ENCODE results near the gene PM20D1. TPM values are rescaled to one million over a fixed set of nuclear protein-coding genes. Genes with fewer than 3 reads are reported as not detected.

Gene PM20D1
- polyA plus RNA-seq, 1 of the 3 experiments (the other 2 are of a cell fraction): not detected

DNA sequence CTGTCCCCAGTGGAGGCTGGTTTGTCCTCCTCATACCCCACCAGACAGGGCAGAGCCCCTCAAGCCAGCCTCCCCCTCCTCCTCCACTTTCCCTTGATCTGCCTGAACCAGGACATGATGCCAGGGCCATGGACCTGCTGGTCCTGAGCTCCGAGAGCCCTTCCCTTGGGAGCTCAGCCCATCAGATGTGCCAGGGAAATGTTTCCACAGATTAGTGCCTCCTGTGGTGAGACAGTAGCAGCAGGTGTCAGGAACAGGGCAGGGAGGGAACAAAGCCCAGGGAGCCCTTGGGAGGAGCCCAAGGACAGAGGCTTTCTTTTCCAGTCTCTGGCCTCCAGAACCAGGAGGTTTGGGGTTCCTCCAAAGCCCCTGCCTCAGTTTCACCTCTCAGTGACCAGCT lies 22.3 kb downstream of the PM20D1 start:
- Histone ChIP-seq H4K20me1 (ENCODE audit: insufficient read depth) (no peaks in the 10 kb centered on the region), H3K4me1 (ENCODE audit: control insufficient read depth in 1 of 2, insufficient read depth in 2 of 2, low read depth in 1 of 2, low read length in 1 of 2) (peaks cover 0 to 4% of the 10 kb centered on the region in 2 experiments; a peak in 1 of 4 replicates), H2AFZ (ENCODE audit: low read depth) (no peak overlapping the region), H3K27me3 (ENCODE audit: insufficient read depth) (no peaks in the 10 kb centered on the region), H3K9me2 (no peaks in the 10 kb centered on the region), H3K27ac (ENCODE audit: low read depth in 2 of 2, low read length in 1 of 2) (no peak overlapping the region), H3K9me3 (no peaks in the 10 kb centered on the region), H3K79me2 (ENCODE audit: insufficient read depth) (no peaks in the 10 kb centered on the region), H3F3A (replicated peaks; ENCODE audit: insufficient read depth) (no peaks in the 10 kb centered on the region), H3K9ac (no peak overlapping the region), H3K4me2 (no peak overlapping the region), H3K4me3 (ENCODE audit: low read depth in 2 of 2, low read length in 1 of 2) (no peak overlapping the region), H3K36me3 (replicated peaks in 1 of 2; ENCODE audit: control insufficient read depth in 1 of 2, insufficient read depth in 2 of 2, low read length in 1 of 2) (no peaks in the 10 kb centered on the region)
- TF ChIP-seq TCF12 (IDR thresholded peaks at IDR 0.05) (no peak), RAD21 (IDR thresholded peaks at IDR 0.05; ENCODE audit: low read length) (no peak), YY1 (IDR thresholded peaks at IDR 0.05; ENCODE audit: low read depth) (no peak), RXRA (IDR thresholded peaks at IDR 0.05; ENCODE audit: borderline replicate concordance, low read depth) (no peak), ELF1 (IDR thresholded peaks at IDR 0.05) (no peak), MXI1 (IDR thresholded peaks at IDR 0.05; ENCODE audit: low read depth, low read length) (no peak)
- TF ChIP-seq, protein P1, sequence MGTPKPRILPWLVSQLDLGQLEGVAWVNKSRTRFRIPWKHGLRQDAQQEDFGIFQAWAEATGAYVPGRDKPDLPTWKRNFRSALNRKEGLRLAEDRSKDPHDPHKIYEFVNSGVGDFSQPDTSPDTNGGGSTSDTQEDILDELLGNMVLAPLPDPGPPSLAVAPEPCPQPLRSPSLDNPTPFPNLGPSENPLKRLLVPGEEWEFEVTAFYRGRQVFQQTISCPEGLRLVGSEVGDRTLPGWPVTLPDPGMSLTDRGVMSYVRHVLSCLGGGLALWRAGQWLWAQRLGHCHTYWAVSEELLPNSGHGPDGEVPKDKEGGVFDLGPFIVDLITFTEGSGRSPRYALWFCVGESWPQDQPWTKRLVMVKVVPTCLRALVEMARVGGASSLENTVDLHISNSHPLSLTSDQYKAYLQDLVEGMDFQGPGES (IDR thresholded peaks at IDR 0.05; ENCODE audit: low read depth, low read length): no peak
- TF ChIP-seq, protein P2, sequence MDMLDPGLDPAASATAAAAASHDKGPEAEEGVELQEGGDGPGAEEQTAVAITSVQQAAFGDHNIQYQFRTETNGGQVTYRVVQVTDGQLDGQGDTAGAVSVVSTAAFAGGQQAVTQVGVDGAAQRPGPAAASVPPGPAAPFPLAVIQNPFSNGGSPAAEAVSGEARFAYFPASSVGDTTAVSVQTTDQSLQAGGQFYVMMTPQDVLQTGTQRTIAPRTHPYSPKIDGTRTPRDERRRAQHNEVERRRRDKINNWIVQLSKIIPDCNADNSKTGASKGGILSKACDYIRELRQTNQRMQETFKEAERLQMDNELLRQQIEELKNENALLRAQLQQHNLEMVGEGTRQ (IDR thresholded peaks at IDR 0.05; ENCODE audit: borderline replicate concordance, low read depth, low read length): no peak
- TF ChIP-seq, protein P3, sequence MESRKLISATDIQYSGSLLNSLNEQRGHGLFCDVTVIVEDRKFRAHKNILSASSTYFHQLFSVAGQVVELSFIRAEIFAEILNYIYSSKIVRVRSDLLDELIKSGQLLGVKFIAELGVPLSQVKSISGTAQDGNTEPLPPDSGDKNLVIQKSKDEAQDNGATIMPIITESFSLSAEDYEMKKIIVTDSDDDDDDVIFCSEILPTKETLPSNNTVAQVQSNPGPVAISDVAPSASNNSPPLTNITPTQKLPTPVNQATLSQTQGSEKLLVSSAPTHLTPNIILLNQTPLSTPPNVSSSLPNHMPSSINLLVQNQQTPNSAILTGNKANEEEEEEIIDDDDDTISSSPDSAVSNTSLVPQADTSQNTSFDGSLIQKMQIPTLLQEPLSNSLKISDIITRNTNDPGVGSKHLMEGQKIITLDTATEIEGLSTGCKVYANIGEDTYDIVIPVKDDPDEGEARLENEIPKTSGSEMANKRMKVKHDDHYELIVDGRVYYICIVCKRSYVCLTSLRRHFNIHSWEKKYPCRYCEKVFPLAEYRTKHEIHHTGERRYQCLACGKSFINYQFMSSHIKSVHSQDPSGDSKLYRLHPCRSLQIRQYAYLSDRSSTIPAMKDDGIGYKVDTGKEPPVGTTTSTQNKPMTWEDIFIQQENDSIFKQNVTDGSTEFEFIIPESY (IDR thresholded peaks at IDR 0.05; ENCODE audit: borderline replicate concordance, low read depth): no peak
- ChIA-PET POLR2A (no interaction called here), CTCF (no interaction called here)
- no peak for DNase-seq
- WGBS (ENCODE audit: low lambda C conversion rate): 33% methylated on average over 1 of the region's 1 CpG

DNA sequence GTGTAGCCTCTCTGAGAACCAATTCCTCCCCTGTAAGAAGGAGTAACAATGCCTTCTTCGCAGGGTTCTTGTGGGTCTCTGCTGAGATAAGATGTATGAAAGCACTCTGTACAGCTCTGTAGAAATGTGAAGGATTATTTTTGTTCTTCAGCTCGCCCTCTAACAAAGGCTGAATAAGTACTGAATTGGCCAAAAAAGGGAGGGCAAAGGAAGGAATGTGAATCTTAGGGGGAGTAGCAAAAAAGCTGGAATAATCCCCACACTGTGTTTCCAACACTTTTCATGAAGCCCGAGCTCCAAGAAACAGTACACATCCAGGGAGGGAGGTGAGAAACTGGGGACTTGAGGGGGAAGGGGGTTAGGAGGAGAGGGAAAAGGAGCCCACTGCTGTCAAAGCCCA lies 22.9 kb downstream of the PM20D1 start:
- DNase-seq: no peak
- Histone ChIP-seq H3K9me3 (no peaks in the 10 kb centered on the region), H3K27me3 (ENCODE audit: insufficient read depth) (no peaks in the 10 kb centered on the region), H3K4me2 (no peak overlapping the region), H2AFZ (ENCODE audit: low read depth) (no peak overlapping the region), H3K9me2 (no peaks in the 10 kb centered on the region), H3K4me3 (ENCODE audit: low read depth in 2 of 2, low read length in 1 of 2) (no peak overlapping the region), H3K27ac (ENCODE audit: low read depth in 2 of 2, low read length in 1 of 2) (no peak overlapping the region), H4K20me1 (ENCODE audit: insufficient read depth) (no peaks in the 10 kb centered on the region), H3F3A (replicated peaks; ENCODE audit: insufficient read depth) (no peaks in the 10 kb centered on the region), H3K36me3 (replicated peaks in 1 of 2; ENCODE audit: control insufficient read depth in 1 of 2, insufficient read depth in 2 of 2, low read length in 1 of 2) (no peaks in the 10 kb centered on the region), H3K9ac (no peak overlapping the region), H3K4me1 (ENCODE audit: control insufficient read depth in 1 of 2, insufficient read depth in 2 of 2, low read depth in 1 of 2, low read length in 1 of 2) (peaks cover 0 to 2% of the 10 kb centered on the region in 2 experiments; a peak in 1 of 4 replicates), H3K79me2 (ENCODE audit: insufficient read depth) (no peaks in the 10 kb centered on the region)
- 47% methylated on average over 3 of the region's 3 CpGs for WGBS (ENCODE audit: low lambda C conversion rate)
- CTCF ChIA-PET: interaction anchor here (1.3 to 2.4 kb wide), 4 partner anchors 9 to 150 kb away, joined by 4 to 11 read pairs (median 5); no protein-coding TSS in a partner anchor
- no peak for TF ChIP-seq SMC3 (IDR thresholded peaks at IDR 0.05; ENCODE audit: low read depth, low read length)
- TF ChIP-seq ELF1 (IDR thresholded peaks at IDR 0.05): no peak
- no peak for TF ChIP-seq RFX5 (IDR thresholded peaks at IDR 0.05; ENCODE audit: low read length)
- POLR2A ChIA-PET: no interaction called here
